ENCODE measurements around the gene OSMR. TPM values are rescaled to one million over a fixed set of nuclear protein-coding genes. Genes with fewer than 3 reads are reported as not detected.

Gene OSMR
- total and polyA plus RNA-seq, 2 of the 13 experiments (the other 11 are each of a cell fraction or from before 2014, with no cell fraction given) = 21.3 to 86.5 TPM

DNA sequence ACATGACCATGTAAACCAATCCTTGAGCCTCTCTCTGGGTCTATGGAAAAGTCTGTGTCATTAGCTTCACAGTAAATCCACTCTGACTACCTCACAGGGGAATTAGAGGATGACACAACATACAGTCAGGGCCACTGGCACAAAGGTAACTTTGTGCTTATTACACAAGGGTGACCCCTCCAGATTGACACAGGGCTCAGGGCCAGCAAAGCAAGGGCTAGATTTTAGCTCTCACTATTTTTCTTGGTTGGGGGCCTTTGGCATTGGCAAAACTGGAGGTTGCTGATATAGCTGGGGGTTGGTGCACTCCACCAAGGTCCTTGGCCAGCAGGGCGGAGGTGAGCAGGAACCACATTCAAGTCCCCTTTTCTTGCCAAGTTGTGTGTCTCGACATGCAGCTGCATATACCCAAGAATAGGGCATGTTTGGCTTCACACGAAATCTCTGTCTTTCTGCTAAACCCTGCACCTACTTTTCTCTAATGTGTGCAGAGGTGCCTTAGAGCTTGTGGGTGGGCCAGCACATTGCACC lies 15.2 kb upstream of the OSMR start (continued):
- TF ChIP-seq, protein P1, sequence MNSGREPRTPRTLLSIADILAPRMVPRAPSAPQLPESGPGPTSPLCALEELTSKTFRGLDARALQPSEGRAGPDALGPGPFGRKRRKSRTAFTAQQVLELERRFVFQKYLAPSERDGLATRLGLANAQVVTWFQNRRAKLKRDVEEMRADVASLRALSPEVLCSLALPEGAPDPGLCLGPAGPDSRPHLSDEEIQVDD (CRISPR knock-in tag; IDR thresholded peaks at IDR 0.05; ENCODE audit: borderline replicate concordance) = no peak
- TF ChIP-seq ZNF501 (CRISPR knock-in tag; IDR thresholded peaks at IDR 0.05) (0 out of 2 replicates have a peak, but pooled peaks have one; percentile 52), ZNF430 (CRISPR knock-in tag; IDR thresholded peaks at IDR 0.05) (no peak), HNF1A (IDR thresholded peaks at IDR 0.05; ENCODE audit: low read depth) (no peak), HNF1A (CRISPR knock-in tag; IDR thresholded peaks at IDR 0.05; ENCODE audit: borderline replicate concordance) (peak; percentile 27; the same call in 1 of the 2 replicates), HIVEP1 (CRISPR knock-in tag; IDR thresholded peaks at IDR 0.05) (no peak), ZBTB21 (CRISPR knock-in tag; IDR thresholded peaks at IDR 0.05) (peak; percentile 82), NFE2L1 (CRISPR knock-in tag; IDR thresholded peaks at IDR 0.05; ENCODE audit: borderline replicate concordance) (no peak), ZNF580 (CRISPR knock-in tag; IDR thresholded peaks at IDR 0.05; ENCODE audit: borderline replicate concordance, low read depth) (0 out of 2 replicates have a peak, but pooled peaks have one; percentile 79), PAF1 (CRISPR knock-in tag; IDR thresholded peaks at IDR 0.05) (no peak), PCBP1 (IDR thresholded peaks at IDR 0.05; ENCODE audit: borderline replicate concordance, low read depth, low read length) (no peak), ZNF33A (CRISPR knock-in tag; IDR thresholded peaks at IDR 0.05; ENCODE audit: borderline replicate concordance) (0 out of 2 replicates have a peak, but pooled peaks have one; percentile 4), ASH2L (IDR thresholded peaks at IDR 0.05; ENCODE audit: insufficient read length, low read depth, low read length) (peak; percentile 80), LCORL (IDR thresholded peaks at IDR 0.05) (peak; percentile 51; the same call in 1 of the 2 replicates), LCORL (CRISPR knock-in tag; IDR thresholded peaks at IDR 0.05) (peak; percentile 66; the same call in 1 of the 2 replicates)
- TF ChIP-seq, protein P2, sequence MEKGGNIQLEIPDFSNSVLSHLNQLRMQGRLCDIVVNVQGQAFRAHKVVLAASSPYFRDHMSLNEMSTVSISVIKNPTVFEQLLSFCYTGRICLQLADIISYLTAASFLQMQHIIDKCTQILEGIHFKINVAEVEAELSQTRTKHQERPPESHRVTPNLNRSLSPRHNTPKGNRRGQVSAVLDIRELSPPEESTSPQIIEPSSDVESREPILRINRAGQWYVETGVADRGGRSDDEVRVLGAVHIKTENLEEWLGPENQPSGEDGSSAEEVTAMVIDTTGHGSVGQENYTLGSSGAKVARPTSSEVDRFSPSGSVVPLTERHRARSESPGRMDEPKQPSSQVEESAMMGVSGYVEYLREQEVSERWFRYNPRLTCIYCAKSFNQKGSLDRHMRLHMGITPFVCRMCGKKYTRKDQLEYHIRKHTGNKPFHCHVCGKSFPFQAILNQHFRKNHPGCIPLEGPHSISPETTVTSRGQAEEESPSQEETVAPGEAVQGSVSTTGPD (CRISPR knock-in tag; IDR thresholded peaks at IDR 0.05) = peak; percentile 45
- TF ChIP-seq, protein P3, sequence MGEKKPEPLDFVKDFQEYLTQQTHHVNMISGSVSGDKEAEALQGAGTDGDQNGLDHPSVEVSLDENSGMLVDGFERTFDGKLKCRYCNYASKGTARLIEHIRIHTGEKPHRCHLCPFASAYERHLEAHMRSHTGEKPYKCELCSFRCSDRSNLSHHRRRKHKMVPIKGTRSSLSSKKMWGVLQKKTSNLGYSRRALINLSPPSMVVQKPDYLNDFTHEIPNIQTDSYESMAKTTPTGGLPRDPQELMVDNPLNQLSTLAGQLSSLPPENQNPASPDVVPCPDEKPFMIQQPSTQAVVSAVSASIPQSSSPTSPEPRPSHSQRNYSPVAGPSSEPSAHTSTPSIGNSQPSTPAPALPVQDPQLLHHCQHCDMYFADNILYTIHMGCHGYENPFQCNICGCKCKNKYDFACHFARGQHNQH (CRISPR knock-in tag; IDR thresholded peaks at IDR 0.05) = peak; percentile 84; the same call in 1 of the 2 replicates
